ENCODE measurements around the gene CEP350.

Gene CEP350

GRCh38 chr1:180094705-180095295, 140.2 kb downstream of the CEP350 start:
- Mint-ChIP-seq H3K9me3 (no peaks in the 10 kb centered on the region), H3K4me3 (no peak overlapping the region), H3K36me3 (ENCODE audit: low read depth) (peaks cover 59% of the 10 kb centered on the region), H3K27ac (no peak overlapping the region), H3K27me3 (no peaks in the 10 kb centered on the region), H3K4me1 (ENCODE audit: low read depth) (no peaks in the 10 kb centered on the region)

GRCh38 chr1:180096584-180097325, 142.1 kb downstream of the CEP350 start:
- Mint-ChIP-seq H3K27ac (no peak overlapping the region), H3K4me1 (ENCODE audit: low read depth) (peaks cover 4% of the 10 kb centered on the region), H3K4me3 (no peak overlapping the region), H3K9me3 (no peaks in the 10 kb centered on the region), H3K36me3 (ENCODE audit: low read depth) (peaks cover 69% of the 10 kb centered on the region), H3K27me3 (no peaks in the 10 kb centered on the region)

GRCh38 chr1:180097326-180097605, 142.7 kb downstream of the CEP350 start:
- H3K36me3 Mint-ChIP-seq (ENCODE audit: low read depth): peaks cover 66% of the 10 kb centered on the region

GRCh38 chr1:180101411-180101810, 146.8 kb downstream of the CEP350 start:
- H3K36me3 Mint-ChIP-seq (ENCODE audit: low read depth): peaks cover 51% of the 10 kb centered on the region
- H3K4me3 Mint-ChIP-seq: no peak overlapping the region
- no peaks in the 10 kb centered on the region for H3K9me3 Mint-ChIP-seq
- H3K27me3 Mint-ChIP-seq: no peaks in the 10 kb centered on the region
- peaks cover 4% of the 10 kb centered on the region for H3K4me1 Mint-ChIP-seq (ENCODE audit: low read depth)
- H3K27ac Mint-ChIP-seq: no peak overlapping the region

More at GRCh38 chr1:180097326-180097605, 142.7 kb downstream of the CEP350 start:
- H3K9me3 Mint-ChIP-seq: no peaks in the 10 kb centered on the region
- H3K27ac Mint-ChIP-seq: no peak overlapping the region
- peaks cover 4% of the 10 kb centered on the region for H3K4me1 Mint-ChIP-seq (ENCODE audit: low read depth)
- H3K27me3 Mint-ChIP-seq: no peaks in the 10 kb centered on the region
- H3K4me3 Mint-ChIP-seq: no peak overlapping the region

- peaks cover 4% of the 10 kb centered on the region for H3K4me1 Mint-ChIP-seq (ENCODE audit: low read depth)
- H3K27ac Mint-ChIP-seq: no peak overlapping the region
- no peak overlapping the region for H3K4me3 Mint-ChIP-seq
- H3K9me3 Mint-ChIP-seq: no peaks in the 10 kb centered on the region
- H3K27me3 Mint-ChIP-seq: no peaks in the 10 kb centered on the region
- H3K36me3 Mint-ChIP-seq (ENCODE audit: low read depth): peaks cover 53% of the 10 kb centered on the region
These were observed 149.2 kb downstream of the CEP350 start for GRCh38 chr1:180103819-180104218.

GRCh38 chr1:180112091-180112490, 157.5 kb downstream of the CEP350 start:
- Mint-ChIP-seq H3K27me3 (no peaks in the 10 kb centered on the region), H3K9me3 (no peaks in the 10 kb centered on the region), H3K36me3 (ENCODE audit: low read depth) (peaks cover 44% of the 10 kb centered on the region)

GRCh38 chr1:180112984-180113647, 158.5 kb downstream of the CEP350 start:
- Mint-ChIP-seq H3K4me3 (no peak overlapping the region), H3K4me1 (ENCODE audit: low read depth) (no peaks in the 10 kb centered on the region), H3K27ac (no peak overlapping the region), H3K9me3 (no peaks in the 10 kb centered on the region), H3K27me3 (no peaks in the 10 kb centered on the region), H3K36me3 (ENCODE audit: low read depth) (peaks cover 43% of the 10 kb centered on the region)

More at GRCh38 chr1:180112091-180112490, 157.5 kb downstream of the CEP350 start:
- Mint-ChIP-seq H3K4me1 (ENCODE audit: low read depth) (no peaks in the 10 kb centered on the region), H3K27ac (peak overlapping the region; percentile 61), H3K4me3 (no peak overlapping the region)

- H3K27ac Mint-ChIP-seq: no peak overlapping the region
These were observed 159.9 kb downstream of the CEP350 start for GRCh38 chr1:180114396-180114945.

GRCh38 chr1:180116964-180117763, 162.6 kb downstream of the CEP350 start:
- Mint-ChIP-seq H3K9me3 (no peaks in the 10 kb centered on the region), H3K4me1 (ENCODE audit: low read depth) (no peaks in the 10 kb centered on the region), H3K4me3 (no peak overlapping the region), H3K27me3 (no peaks in the 10 kb centered on the region), H3K27ac (no peak overlapping the region), H3K36me3 (ENCODE audit: low read depth) (peaks cover 25% of the 10 kb centered on the region)

More at GRCh38 chr1:180114396-180114945, 159.9 kb downstream of the CEP350 start:
- Mint-ChIP-seq H3K27me3 (no peaks in the 10 kb centered on the region), H3K4me3 (no peak overlapping the region), H3K4me1 (ENCODE audit: low read depth) (no peaks in the 10 kb centered on the region), H3K9me3 (no peaks in the 10 kb centered on the region), H3K36me3 (ENCODE audit: low read depth) (peaks cover 43% of the 10 kb centered on the region)

GRCh38 chr1:180117764-180118116, 163.1 kb downstream of the CEP350 start:
- no peaks in the 10 kb centered on the region for H3K9me3 Mint-ChIP-seq
- no peaks in the 10 kb centered on the region for H3K27me3 Mint-ChIP-seq
- no peak overlapping the region for H3K4me3 Mint-ChIP-seq
- no peak overlapping the region for H3K27ac Mint-ChIP-seq
- H3K36me3 Mint-ChIP-seq (ENCODE audit: low read depth): peaks cover 20% of the 10 kb centered on the region
- H3K4me1 Mint-ChIP-seq (ENCODE audit: low read depth): no peaks in the 10 kb centered on the region

GRCh38 chr1:180119837-180120236, 165.2 kb downstream of the CEP350 start:
- peaks cover 11% of the 10 kb centered on the region for H3K36me3 Mint-ChIP-seq (ENCODE audit: low read depth)
- no peak overlapping the region for H3K27ac Mint-ChIP-seq
- H3K27me3 Mint-ChIP-seq: no peaks in the 10 kb centered on the region
- H3K4me3 Mint-ChIP-seq: no peak overlapping the region
- H3K9me3 Mint-ChIP-seq: no peaks in the 10 kb centered on the region
- H3K4me1 Mint-ChIP-seq (ENCODE audit: low read depth): no peaks in the 10 kb centered on the region

GRCh38 chr1:180123463-180123936, 168.9 kb downstream of the CEP350 start:
- Mint-ChIP-seq H3K4me1 (ENCODE audit: low read depth) (no peaks in the 10 kb centered on the region), H3K4me3 (no peak overlapping the region), H3K27me3 (no peaks in the 10 kb centered on the region), H3K27ac (no peak overlapping the region), H3K9me3 (no peaks in the 10 kb centered on the region), H3K36me3 (ENCODE audit: low read depth) (no peaks in the 10 kb centered on the region)

- Mint-ChIP-seq H3K4me3 (no peak overlapping the region), H3K9me3 (no peaks in the 10 kb centered on the region), H3K27me3 (peaks cover 17% of the 10 kb centered on the region), H3K27ac (peak overlapping the region; percentile 53), H3K36me3 (ENCODE audit: low read depth) (no peaks in the 10 kb centered on the region), H3K4me1 (ENCODE audit: low read depth) (peaks cover 15% of the 10 kb centered on the region)
These were observed 176.0 kb downstream of the CEP350 start for GRCh38 chr1:180130651-180131050.

GRCh38 chr1:180131510-180131909, 176.9 kb downstream of the CEP350 start:
- Mint-ChIP-seq H3K36me3 (ENCODE audit: low read depth) (no peaks in the 10 kb centered on the region), H3K27me3 (peaks cover 22% of the 10 kb centered on the region), H3K27ac (peak overlapping the region; percentile 53), H3K9me3 (peaks cover 1% of the 10 kb centered on the region), H3K4me3 (no peak overlapping the region), H3K4me1 (ENCODE audit: low read depth) (peaks cover 15% of the 10 kb centered on the region)

Data from stimulated activated naive CD8-positive, alpha-beta T cell treated with anti-CD3 and anti-CD28 coated beads, Interleukin-15, Interleukin-2, amounts not matched to agents 100 ng/mL and 50 ng/mL, for 24 hours (primary cell).